Gastrocnemius medialis (tissue), 4 donors: ENCODE data around the gene TWIST2.

ENCODE experiments used
- POLR2A ChIP-seq, 2 donors: fragments of 450-650 bp; IDR thresholded peaks; one replicate each; pipeline ENCODE4 v1.6.1; 2017; ENCODE audit warnings: antibody characterized with exemption in 2 of 2, mild to moderate bottlenecking in 2 of 2, moderate library complexity in 2 of 2
- TF ChIP-seq, protein P1 (sequence below), 5 experiments: fragments of 450-650 bp in 3 of 5; fragments of 200-600 bp in 2 of 5; sonication (generic) in 2 of 5; IDR thresholded peaks in 4 of 5; conservative IDR thresholded peaks in 1 of 5; 1 replicate in 4 of 5; 2 replicates in 1 of 5; pipeline ENCODE4 v1.5.1; 2016 to 2019; ENCODE audit warnings: antibody characterized with exemption in 5 of 5, mild to moderate bottlenecking in 3 of 5, moderate library complexity in 3 of 5

DNA sequence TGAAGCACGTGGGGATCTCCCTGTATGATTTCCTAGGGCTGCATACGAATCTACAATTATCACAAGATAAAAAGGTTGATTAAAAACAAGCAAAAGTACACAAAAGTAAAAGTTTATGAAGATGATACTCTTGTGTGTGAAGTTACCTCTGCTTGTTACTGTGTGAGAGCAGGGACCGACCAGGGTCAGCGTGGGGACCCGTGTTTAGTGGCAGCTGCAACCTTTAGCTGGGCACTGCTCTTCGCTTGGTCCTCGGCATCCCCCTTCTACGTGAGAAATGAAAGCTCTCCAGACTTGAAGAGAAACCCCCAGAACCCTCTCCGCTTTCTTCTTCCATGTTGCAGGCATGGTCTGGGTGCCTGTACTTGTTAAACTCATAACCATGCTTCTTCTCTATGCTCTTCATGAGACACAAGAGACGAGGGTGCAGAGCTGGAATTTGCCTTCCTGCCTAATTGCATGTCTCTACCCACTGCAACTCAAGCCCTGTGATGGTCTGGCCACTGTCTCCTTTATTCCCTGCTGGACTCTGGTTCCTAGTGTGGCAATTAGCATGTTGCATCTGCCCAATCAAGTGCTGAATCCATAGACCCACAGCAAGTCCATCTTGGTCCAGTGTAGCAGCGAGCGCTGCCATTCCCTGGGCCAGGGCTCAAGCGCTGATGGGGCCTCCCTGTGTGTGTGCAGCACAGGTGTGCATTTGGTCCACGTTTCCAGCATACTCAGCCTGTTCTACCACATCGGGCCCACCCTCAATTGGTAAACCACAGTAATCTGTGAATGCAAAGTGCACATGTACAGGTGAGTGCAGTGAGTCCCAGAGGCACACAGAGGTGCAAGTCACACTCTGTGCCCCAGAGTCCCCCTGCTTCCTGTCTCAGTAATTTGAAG lies 88.5 kb downstream of the TWIST2 start:
- TF ChIP-seq, protein P1, sequence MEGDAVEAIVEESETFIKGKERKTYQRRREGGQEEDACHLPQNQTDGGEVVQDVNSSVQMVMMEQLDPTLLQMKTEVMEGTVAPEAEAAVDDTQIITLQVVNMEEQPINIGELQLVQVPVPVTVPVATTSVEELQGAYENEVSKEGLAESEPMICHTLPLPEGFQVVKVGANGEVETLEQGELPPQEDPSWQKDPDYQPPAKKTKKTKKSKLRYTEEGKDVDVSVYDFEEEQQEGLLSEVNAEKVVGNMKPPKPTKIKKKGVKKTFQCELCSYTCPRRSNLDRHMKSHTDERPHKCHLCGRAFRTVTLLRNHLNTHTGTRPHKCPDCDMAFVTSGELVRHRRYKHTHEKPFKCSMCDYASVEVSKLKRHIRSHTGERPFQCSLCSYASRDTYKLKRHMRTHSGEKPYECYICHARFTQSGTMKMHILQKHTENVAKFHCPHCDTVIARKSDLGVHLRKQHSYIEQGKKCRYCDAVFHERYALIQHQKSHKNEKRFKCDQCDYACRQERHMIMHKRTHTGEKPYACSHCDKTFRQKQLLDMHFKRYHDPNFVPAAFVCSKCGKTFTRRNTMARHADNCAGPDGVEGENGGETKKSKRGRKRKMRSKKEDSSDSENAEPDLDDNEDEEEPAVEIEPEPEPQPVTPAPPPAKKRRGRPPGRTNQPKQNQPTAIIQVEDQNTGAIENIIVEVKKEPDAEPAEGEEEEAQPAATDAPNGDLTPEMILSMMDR (IDR thresholded peaks at IDR 0.05 in 4 of 5, conservative IDR thresholded peaks at IDR 0.05 in 1 of 5) = no peak
- no peak for TF ChIP-seq POLR2A (IDR thresholded peaks at IDR 0.05)
